SHP77 (cell line): ENCODE data around the gene RAB11FIP5.

ENCODE experiments used
- DNase-seq, 2 experiments: peaks; one replicate each; lab custom pipeline; 2025; lab: John Stamatoyannopoulos, UW

Gene RAB11FIP5

DNA sequence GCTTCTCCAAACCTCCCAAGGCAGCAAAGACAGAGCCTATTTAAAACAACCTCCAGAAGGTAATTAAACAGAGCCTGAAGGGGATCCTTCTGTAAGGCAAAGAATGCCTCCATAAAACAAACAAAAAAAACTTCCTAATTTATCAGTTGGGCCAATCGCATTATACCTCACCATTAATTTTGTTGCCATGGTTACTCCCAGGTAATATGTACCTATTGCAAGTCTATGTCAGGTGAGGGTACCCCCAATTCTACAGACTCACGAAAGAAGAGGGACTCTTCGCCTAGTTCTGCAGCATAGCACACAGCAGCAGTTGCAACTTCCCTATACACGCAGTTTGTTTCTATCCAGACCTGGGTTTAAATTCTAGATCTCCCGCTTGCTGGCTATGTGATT, 80.0 kb downstream of the RAB11FIP5 start:
- DNase-seq, result no peak

DNA sequence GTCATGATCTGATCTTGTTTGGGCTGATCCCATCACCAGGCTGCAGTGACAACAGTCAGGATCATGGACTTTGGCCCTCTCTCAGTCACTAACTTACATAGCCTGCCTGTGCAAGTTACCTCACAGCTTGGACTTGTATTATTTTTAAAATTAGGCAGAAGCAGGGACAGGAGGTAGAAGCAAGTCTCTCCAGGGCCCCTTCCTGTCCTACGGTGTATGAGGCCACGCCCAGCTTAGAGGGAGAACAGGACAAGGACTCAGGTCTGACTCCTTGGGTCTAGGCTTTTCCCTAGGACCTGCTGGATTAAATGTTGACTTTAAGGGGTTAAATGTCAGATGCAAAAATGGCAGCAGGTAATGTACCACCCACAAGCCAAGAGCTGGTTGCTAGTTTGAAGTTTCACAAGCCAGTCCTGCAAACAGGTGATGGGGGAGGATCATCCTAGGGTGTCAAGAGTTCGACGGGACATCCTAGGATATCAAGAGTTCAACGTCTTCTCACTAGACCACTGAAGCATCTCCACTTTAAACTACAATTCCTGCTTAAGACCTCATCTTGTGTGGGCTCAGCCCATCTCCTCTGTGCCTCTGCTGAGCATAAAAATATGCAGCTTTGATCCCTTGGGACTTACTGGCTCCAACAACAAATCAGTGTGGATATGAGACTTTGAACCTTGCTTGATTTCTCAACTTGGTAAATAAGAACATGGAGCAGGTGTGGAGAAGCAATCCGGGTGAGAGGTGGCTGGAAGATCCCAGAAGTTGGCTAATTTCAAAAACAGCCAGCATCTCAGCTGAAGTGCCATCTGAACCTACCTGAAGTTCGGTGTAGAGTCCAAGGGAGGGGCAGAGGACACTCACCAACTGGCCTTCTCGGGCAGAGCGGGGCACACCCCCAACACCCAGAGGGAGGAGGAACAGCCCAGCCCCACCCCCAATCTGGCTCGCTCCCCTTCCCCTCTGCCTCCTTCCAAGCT, 80.7 kb downstream of the RAB11FIP5 start:
- no peak for DNase-seq

GRCh38 chr2:73031095-73031678, 81.6 kb downstream of the RAB11FIP5 start:
- no peak for DNase-seq

DNA sequence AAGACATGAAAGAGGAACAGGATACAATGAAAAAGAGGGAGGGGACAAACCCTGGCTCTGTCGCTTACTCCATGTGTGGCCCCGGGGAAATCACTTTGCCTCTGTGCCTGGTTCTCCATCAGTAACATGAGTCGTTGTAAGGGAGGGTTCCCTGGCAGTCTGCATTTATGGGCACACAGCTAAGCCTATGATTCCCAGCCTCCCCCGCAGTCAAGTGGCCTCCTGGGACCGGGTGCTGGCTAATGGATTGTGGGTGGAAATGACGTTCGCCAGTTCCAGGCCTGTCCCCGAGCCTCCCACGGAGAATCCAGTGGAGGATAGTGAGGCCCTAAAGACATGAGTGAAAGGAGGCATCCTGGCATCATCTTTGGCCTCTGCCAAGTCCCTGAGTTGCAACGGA, 83.9 kb downstream of the RAB11FIP5 start:
- no peak for DNase-seq

GRCh38 chr2:73027340-73027739, 85.4 kb downstream of the RAB11FIP5 start:
- DNase-seq, result no peak

DNA sequence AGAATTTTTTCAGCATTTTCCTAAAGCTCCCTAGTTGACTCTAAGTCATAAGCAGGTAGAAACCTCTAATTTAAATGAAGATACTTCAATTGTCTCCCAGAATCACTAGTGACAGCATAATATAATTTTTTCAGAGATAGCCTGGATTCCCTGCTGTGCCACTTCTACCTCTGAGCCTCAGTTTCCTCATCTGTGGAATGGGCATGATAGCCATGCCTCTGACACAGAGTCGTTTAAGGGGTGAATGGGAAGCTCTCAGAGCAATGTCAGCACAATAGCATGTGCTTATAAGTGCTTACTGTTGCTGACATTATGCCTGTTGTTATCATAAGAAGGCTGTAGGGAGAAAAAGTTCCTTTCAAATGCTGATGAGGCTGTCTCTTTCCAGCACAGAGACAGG, 89.3 kb downstream of the RAB11FIP5 start:
- no peak for DNase-seq
